Islet of Langerhans (tissue), 1 donor: Measurements from ENCODE around the gene C8G.

Experiments
- FAIRE-seq: peaks from one replicate; lab custom pipeline; 2011; peaks lifted over from hg19 to GRCh38; lab: Jason Lieb, UNC

The C8G gene

DNA sequence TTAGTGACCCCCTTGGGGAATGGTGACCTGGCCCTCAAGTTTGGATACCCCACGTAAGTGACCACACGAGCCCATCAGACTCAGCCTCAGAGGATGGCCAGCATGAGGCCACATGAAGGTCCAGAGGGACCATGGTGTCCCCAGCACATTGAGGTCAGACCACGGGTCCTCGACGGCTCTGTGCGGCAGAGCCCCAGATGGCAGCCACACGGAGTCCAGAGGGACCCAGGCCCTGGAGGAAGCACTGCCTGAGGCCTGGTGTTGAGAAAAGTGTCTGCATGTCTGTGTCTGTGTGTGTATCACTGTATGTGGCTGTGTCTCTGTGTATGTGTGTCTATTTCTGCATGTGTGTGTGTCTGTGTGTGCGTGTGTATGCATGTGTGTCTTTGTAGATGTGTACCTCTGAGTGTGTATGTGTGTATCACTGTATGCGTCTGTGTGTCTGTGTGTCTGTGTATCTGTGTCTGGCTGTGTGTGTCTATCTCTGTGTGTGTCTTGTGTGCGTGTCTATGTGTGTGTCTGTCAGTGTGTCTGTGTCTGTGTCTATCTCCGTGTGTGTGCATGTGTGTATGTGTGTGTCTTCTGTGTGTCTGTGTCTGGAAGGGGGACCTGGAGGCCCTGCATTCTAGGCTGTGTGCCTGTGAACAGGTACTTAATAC, 38.7 kb downstream of the C8G start:
- FAIRE-seq, result no peak

DNA sequence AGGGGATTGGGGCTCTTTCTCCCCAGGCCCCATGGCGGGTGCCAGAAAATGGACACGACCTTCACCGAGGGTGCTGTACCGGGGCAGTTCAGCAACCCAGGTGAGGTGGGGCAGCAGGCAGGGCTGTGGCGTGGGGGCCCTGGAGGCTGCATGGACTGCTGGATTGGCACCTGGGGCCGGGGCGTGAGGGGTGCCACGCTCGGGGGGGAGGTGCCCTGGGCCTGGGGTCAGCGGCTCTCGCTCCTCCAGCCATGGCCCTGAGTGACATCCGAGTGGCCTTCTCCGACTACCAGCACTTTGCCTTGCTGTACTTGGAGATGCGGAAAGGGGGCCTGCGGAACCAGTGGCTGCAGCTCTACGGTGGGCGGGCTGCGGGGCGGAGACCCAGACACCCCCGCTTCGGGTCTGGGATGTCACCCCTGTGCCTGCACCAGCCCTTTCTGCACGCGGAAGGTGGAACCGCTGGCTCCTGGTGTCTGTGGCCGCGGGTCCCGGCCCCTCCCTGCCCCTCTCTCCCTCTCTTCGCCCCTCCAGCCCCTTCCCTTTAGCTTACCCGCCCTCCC, 39.5 kb downstream of the C8G start:
- FAIRE-seq, result no peak

DNA sequence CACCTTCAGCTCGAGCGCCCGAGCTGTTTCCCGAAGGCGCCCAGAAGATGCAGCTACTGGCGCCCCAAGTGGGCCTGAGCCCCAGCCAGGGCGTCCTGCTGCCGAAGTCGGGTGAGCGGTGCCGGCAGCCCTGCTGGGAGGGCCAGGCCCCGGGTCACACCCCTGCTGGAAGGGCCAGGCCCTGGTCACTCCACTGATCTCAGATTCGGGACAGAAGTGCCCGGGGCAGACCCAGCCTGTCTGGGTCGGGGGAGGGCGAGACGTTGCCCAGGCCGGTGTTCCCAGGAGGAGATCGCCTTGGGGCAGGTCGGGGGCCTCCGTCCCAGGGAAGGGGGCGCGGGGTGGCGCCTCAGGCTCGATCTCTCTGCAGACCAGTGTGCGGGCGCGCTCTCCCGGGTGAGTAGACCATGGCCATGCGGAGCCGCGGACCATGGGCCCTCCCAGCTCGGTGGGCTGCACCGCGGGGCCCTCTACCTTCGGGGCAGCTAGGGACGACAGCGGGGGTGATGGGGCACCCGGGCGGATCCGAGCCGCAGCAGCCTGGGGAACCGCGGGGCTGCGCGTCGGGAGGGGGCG, 40.1 kb downstream of the C8G start:
- FAIRE-seq, result no peak

DNA sequence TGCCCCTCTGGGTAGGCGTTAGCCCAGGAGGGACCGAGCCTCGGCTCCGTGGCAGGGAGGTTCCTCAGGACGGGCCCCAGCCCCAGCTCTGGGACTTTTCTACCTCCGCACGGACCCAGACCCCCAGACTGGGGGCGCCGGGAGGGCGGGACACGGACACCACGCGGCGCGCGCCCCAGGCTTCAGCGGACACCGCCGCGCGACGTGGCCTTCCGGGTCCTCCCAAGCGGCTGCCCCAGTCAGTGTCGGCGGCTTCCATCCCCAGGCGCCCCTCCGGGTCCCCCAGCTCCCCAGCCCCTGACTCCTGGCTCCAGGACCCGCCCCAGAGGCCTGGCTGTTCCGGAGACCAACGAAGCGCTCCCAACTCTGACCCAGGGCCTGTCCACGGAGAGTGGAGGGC, 40.8 kb downstream of the C8G start:
- FAIRE-seq, result no peak

DNA sequence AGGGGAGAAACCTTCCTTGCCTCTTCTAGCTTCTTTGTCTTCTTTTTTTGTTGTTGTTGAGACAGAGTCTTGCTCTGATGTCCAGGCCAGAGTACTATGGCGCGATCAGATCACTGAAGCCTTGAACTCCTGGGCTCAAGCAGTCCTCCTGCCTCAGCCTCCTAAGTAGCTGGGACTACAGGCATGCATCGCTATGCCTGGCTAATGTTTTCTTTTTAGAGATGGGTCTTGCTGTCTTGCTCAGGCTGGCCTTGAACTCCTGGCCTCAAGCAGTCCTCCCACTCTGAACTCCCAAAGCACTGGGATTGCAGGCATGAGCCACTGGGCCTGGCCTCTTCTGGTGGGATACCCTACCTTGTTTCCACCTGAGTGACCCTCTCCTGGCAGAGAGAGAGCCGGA, 43.8 kb downstream of the C8G start:
- no peak for FAIRE-seq

DNA sequence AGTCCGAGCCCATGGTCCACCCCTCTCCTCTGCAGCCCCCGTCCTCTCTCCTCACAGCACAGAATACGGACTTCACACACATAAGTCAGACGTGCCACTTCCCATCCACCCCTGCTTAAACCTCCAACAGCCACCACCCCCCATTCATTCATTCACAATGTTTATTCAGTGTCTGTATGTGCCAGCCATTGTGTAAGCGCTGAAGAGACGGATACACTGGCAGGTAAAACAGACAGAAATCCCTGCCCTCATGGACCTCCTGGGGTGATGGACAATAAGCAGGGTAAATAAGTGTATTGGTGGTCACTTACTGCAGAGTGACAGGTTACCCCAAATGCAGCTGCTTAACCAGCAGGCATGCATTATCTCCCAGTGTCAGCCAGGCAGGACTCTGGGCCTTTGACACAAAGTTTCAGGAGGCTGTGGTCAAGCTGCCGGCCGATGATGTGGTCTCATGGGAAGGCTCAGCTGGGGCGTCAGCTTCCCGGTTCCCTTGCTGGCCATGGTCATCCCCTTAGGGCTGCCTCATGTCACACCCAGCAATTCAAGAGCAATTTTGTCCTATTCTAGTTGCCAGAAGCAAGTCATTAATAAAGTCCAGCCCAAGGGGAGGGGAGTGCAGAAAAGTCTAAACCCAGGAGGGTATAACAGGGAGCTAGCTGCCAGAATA, 45.3 kb downstream of the C8G start:
- no peak for FAIRE-seq

DNA sequence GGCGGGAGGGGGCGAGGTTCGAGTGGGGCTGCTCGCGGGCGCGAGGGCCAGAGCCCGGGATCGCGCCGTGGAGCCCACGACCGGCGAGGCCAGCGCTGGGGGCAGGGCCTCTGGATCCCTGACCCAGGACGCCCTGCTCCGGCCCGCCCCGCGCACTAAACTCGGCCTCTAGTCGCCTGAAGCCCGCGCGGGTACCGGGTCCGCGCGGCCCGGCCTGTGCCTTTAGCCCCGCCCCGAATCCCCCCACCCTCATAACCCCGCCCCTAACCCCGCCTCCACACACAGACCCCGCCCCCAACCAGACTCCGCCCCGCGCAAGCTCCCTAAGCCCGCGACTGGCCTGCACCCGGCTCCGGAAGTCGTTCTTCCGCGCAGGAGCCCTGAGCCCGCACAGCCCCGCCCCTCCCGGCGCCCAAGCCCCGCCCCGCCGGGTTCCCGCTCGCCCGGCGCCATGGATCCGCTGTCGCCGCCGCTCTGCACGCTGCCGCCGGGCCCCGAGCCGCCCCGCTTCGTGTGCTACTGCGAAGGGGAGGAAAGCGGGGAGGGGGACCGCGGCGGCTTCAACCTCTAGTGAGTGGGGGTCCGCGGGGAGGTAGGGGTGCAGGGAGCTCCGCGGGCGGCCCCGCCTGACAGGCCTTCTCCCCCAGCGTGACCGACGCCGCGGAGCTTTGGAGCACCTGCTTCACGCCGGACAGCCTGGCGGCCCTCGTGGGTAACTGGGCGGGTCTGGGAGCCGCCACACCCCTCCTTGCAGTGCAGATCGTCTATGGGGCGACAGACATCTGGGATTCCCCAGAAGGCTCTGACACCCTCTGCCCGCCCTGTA, 47.2 kb downstream of the C8G start, which contains the start of gene PAXX:
Gene PAXX, plus strand, starts transcription at position 430 of the 826 bp plus-strand sequence. Its CDS starts 22 bp downstream, at position 452.
- FAIRE-seq, result no peak

DNA sequence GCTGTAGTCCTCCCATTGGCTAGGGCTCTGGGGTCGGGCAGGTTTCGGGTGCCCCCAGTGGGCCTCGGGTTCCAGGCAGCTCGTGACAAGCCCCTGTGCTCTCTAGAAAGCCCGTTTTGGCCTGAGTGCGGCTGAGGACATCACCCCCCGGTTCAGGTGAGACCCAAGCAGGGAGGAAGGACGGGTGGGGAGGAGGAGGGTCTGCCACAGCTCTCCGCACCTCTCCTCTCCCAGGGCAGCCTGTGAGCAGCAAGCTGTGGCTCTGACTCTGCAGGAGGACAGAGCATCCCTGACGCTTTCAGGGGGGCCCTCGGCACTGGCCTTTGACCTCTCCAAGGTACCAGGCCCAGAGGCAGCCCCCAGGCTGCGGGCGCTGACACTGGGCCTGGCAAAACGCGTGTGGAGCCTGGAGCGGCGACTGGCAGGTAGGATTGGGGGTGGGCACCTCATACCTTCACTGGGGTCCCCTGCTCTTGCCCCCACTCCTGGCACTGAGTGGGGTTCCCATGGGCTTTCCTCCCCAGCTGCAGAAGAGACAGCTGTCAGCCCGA, 47.9 kb downstream of the C8G start:
- FAIRE-seq, result no peak

DNA sequence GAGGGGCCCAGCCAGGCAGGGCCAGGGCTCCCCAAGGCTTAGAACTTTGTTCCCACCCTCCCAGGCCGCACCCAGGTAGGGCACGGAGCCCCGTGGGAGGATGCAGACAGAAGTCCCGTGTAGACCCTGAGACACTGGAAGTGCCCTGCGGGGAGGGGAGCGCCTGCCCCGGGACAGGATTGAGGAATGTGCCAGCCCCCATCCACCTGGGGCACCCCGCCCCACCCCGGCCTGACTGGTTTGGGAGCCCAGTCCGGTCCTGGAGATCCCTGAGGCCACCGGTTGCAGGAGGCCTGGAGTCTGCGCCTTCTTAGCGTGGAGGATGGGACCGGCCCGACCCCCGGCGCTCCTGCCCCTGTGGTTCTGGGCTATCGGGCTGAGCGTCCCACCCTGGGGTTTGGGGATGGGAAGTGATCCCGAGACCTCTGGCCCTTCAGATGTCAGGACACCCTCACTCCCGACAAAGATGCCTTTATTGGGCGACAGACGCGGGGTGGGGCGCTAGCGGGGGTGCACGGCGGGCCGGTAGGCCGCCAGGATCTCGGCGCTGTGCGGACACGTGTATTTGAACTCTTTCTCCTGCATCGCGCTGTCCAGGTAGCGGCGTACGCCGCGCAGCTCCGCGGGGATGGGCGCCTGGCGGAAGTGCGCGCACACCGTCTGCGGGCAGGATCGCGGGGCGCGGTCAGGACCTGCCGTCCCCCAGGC, 49.3 kb downstream of the C8G start:
- FAIRE-seq, result no peak

DNA sequence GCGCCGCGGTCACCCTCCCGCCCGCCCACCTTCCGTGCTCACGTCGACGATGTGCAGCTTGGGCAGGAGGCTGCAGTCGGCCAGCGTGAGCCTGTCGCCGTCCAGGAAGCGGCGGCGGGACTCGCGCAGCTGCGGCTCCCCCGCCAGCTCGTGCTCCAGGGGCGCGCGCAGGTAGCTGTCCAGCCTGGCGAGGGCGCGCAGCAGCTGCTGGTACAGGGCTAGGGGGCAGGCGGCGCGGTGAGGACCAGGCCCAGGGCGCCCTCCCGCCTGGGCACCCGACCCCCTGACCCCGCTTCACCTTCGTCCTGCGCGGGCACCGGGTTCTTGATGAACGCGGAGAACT, 49.8 kb downstream of the C8G start:
- FAIRE-seq, result no peak

DNA sequence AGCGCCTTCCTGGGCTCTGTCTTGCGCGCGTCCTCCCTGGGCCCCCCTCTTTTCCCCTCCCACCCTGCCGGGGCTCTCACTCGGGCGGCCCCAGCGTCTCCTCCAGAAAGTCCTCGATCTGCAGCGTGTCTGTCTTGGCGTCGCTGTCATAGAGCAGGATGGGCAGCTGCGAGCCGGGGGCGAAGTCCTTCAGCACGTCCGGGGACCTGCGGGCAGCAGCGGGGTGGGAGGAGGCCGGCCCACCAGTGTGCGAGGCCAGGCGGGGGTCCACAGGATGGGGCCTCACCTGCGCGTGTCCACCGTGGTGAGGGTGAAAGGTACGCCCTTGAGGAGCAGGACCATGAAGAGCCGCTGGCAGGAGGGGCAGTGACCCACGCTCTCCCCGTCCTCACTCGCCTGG, 50.3 kb downstream of the C8G start:
- FAIRE-seq, result no peak

DNA sequence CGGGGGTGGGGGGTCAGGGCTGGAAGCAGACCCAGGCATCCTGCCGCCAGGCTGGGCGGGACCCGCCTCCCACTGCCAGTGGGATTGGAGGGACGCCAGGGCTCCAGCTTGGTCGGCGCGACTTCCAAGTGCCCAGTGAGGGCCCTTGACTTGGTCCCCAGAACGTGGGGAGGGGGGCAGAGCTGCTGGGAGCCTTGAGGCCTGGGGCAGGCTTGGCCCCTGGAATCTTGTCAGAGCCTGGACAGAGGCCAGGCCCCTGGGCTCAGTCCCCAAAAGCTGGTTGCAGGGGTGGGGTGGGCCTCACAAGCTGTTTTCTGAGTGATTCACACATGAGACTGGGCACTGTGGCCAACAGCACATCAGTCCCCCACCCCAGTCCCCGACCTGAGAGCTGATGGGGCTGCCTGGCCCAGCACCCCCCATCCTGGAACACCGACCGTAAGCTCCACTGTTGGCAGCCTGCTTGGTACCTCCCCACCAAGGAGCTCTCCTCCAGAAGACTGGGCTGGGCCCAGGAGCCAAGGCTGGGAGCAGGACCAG, 50.8 kb downstream of the C8G start:
- FAIRE-seq, result no peak
